Neuronal stem cell (in vitro differentiated cells): ENCODE results near the gene CUEDC2.

Experiments used
- small RNA-seq: library from polyadenylated mRNA; stranded (forward); fragments of <200 nt; extraction: miRNeasy Mini kit (QIAGEN cat#:217004); gene quantifications from one replicate; pipeline ENCODE3, GENCODE V24; 2013; ENCODE audit not compliant: insufficient read depth

Gene CUEDC2

Small RNA genes within 50 kb of the gene (small RNA-seq; reads per million reads assigned to genes)
- gene MIR146B = 1,507 reads per million, percentile 99 among the genes with 10 or more reads in this experiment
